HG03064 (cell line): ENCODE results near the gene BRIP1.
"Not testable (repeated sequence)": the region's sequence is repeated elsewhere in the genome, so short reads cannot be mapped to it uniquely, and the experiment has no call there.

ENCODE experiments used
- ATAC-seq: cut with Tn5 transposase; IDR thresholded peaks from one replicate; pipeline ENCODE4 v1.9.1; 2021; ENCODE audit warnings: low read depth; ENCODE audit not compliant: unreplicated experiment

BRIP1 gene

GRCh38 chr17:61673019-61673897, 190.1 kb downstream of the BRIP1 start:
- ATAC-seq: not testable (repeated sequence)

DNA sequence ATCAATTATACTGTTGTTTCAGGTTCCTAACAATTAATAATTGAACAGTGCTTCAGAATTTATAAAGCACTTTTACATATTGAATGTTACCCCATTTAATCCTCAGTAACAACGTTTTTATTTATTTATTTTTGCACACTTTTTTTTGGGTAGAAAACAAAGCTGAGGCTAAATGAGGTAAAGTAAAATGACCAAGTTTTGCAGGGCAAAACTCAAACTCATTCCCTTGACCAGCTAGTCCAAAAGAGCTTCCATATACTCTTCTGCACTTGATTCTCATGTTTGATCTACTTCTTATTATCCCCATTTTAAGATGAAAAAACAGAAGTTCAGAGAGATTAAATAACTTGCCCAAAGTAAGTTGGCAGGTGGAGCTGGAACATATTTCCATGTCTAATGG, 191.2 kb downstream of the BRIP1 start:
- ATAC-seq: no peak

DNA sequence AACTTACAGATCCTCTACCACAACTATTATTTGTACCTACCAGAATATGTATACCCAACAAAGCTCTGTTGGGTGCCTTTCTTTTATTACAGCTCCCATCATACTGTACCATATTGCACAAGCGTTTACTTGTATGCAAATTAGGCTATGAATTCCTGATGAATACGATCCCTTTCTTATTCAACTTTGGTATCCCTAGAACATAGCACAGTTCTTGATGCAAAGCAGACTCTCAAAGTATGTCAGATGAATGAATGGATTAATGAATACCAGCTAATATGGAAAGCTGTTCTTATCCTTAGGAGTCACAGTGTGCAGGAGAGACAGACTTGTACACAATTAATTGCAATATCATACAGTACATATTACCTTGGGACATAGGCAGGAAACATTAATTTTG, 192.6 kb downstream of the BRIP1 start:
- no peak for ATAC-seq

DNA sequence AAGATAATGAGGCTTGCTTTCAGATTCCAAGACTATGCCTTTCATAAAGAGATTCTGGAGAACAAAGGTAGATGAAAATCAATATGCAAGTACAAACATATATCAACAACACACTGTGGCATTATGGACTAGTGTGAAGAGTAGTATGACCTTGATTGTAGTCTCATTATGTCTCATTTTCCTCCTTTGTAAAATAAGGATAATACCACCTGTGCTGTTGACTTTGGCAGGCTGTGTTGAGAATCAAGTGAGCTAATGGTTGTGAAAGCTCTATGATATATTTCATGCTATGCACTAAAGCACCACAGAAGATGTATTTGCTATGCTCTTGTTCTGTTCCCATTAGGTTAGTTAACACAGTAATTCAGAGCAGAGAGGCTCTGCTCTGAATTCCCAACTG, 193.8 kb downstream of the BRIP1 start:
- ATAC-seq: no peak

GRCh38 chr17:61668486-61668885, 194.8 kb downstream of the BRIP1 start:
- ATAC-seq: no peak

GRCh38 chr17:61666406-61667088, 196.8 kb downstream of the BRIP1 start:
- not testable (repeated sequence) for ATAC-seq

GRCh38 chr17:61663310-61663709, 200.0 kb downstream of the BRIP1 start:
- ATAC-seq: no peak

DNA sequence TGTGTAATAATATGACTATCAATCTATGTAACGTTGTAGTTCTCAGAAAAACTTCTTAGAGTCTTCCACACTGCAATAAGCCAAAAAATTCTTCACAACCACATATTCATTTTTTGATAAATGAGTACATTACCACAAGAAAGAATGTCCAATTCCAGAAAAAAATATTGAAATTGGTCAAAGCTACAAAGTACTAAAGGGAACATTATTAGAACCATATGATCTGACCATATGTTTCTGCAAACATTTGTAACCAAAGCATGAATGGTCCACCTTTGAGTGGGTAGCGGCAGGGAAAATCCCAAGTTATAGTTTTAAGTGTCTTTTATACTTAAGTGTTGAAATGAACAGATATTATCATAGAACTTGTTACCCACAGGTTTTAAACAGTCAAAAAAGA, 200.6 kb downstream of the BRIP1 start:
- ATAC-seq: no peak

DNA sequence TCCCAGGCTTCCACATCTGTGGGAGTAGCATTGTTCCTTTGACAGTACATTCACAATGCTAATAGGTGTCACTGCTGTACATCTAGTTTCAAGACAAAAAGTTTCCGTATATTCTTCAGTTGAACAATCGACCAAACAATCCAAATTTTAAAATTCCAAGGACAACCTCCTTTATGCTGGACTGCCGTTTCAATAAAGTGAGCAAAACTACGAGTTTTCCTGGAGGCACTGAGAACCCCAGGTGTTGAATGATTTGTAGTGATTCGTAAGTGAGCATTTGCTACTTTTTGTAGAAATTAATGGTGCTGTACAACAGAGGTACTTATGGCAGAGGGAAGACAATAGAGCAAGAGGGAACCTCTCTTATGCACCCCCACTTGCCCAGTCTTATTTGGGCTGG, 201.1 kb downstream of the BRIP1 start:
- no peak for ATAC-seq

- ATAC-seq: no peak
Observed at GRCh38 chr17:61660746-61661485, 202.4 kb downstream of the BRIP1 start.

DNA sequence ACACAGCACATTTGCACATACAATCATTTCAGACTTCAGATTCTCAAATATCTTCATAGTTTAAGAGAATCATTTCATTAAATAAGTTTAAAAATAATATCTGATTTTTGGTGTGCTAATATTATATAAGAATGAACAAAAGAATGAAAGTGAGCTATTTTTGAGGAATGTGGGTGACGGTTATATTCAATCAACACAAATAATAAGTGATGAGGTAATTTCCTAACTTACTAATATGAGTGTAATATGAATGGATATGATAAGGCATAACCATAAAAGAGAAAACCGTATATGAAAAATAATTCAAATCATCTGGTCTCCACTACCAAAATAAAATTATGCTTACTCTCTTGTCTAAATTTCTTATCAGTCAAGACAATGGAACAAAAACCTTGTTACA, 203.9 kb downstream of the BRIP1 start:
- no peak for ATAC-seq

GRCh38 chr17:61658183-61658582, 205.1 kb downstream of the BRIP1 start:
- ATAC-seq: no peak

GRCh38 chr17:61657338-61657737, 206.0 kb downstream of the BRIP1 start:
- ATAC-seq: no peak

- ATAC-seq: no peak
Observed at GRCh38 chr17:61656721-61657217, 206.6 kb downstream of the BRIP1 start.

DNA sequence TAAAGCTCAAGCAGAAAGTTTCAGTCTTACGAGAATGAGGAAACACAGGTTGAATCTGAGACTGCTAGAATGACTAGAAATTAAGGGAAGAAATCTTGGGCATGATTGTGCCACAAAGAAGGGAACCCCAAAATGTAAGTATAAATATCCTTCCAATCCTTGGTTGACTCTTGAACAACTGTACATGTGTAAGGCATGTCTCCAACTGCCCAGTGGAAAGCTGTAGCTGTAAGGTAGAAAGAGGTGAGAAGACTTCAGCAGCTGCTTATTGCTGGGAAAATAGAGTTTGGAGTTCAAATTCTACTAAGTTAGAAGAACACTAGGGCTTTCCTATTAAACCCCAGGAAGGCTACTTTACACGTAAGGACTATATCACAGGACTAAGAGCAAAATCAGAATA, 212.6 kb downstream of the BRIP1 start:
- ATAC-seq: no peak

DNA sequence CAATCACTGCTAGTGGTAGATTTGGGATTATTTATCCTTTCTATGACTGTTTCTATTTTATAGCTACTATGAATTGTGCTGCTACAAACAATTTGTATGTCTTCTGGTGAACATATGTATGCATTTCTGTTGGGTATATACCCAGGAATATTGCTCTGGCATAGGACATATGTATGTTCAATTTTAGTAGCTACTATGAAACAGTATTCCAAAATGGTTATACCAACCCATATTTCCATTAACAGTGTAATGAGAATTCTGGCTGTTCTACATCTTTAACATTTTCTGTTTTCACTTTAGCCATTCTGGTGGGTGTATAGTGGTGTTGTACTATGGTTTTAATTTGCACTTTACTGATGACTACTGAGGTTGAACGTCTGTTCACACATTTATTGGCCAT, 214.7 kb downstream of the BRIP1 start:
- ATAC-seq: no peak

DNA sequence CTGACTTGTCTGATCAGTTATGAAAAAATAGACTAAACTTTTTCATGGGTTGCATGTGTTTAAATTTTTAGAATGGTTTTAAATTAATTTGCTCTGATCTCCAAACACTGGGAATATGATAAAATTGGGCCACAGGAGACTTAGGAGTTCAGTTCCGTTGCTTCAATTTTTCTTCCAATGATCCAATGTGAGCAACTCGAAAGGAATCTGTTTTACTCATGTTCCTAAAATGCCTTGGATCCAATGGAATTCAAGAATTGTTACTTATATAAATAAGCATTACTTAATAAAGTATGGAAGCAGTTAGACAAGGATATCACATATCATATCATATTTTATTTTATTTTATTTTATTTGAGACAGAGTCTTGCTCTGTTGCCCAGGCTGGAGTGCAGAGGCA, 216.3 kb downstream of the BRIP1 start:
- no peak for ATAC-seq

GRCh38 chr17:61646482-61646881, 216.8 kb downstream of the BRIP1 start:
- ATAC-seq: no peak

DNA sequence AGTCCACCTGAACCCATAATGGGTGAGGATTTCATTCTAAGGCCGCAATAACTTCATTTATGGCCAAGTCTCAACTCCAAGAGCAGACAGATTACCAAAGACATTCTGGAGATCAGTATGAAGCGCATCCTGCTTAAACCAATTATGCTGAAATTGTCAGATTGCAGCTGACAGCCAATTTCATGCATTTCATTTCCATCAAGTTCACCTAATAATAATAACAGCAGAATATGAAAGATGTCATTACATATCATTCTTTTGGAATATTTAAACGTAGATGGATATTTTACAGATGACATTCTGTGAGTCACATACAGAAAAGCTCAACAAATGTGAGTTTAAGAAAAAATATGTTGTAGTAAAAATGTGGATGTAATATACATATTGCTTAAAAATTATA, 217.4 kb downstream of the BRIP1 start:
- no peak for ATAC-seq

DNA sequence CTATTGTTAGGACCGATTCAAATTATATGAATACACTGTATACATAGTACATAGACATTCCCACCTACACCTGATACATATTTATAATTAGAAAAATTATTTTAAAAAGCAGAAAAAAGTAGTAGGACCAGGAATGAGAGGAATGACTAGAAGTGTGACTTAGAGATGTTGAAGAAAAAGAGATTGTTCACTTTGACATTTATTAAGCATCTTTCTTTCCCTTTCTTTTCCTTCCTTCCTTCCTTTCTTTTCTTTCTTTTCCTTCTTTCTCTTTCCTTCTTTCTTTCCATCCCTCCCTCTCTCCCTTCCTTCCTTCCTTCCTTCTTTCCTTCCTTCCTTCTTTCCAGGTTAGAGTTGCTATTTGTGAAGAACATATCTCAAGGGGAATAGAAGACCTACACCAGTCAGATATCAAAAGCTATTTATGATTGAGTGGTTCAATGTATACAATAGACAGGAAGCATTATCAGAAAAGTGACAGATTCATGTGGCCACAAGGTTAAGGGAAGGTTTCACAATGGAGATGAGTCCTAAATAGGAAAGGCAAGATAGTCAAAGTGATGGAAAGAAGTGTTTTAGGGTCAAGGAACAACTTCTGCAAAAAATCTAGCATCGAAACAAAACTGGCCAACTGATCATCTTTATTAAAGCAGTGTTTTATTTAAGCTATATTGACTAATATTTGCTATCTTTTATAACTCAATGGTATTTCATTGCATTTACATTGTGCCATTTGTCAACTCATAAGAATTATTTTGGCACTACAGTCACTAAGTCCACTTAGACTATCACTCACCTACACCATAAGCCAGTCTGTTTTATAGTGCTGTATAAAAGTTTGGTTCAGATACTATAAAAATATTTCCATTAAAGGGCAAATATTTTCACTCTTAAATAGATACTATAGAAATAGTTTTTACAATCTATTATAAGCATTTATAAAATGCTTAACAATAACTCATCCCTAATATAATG, 218.2 kb downstream of the BRIP1 start:
- no peak for ATAC-seq
